NCI-H526 treated with DMSO at 0.1 percent for 48 hours (cell line): ENCODE results near the gene SUPT4H1.

Experiments used
- DNase-seq: peaks from one replicate; lab custom pipeline; 2025; lab: John Stamatoyannopoulos, UW

The SUPT4H1 gene

DNA sequence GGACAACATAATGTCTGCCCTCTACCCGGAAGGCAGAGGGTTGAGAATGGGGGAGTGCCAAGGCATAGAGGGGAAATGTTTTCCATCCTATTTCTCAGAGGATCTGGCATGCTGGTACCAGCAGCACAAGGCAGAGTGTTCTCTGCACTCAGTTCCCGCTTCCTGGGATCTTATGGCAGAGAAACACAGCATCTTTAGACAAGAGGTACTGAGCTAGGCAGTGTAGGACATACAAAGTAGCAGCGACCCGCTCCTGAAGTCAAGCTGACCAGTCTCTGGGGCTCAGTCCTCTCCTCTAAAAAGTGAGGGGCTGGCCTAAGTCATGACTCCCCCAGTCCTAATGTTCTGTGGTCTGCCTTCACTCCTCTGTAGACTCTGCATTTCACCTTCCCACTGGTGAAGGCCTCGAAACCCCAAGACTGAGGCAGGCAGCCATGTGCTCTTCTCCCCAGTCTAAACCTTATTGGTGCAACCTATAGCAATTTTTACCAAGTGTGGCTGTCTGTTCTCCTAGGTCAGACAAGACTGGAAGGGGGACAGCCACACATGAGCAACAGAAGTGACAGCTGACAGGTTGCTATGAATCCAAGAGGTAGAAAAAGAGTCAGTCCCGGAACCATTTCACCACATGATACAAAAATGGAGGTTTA lies 12.1 kb downstream of the SUPT4H1 start:
- DNase-seq = no peak

DNA sequence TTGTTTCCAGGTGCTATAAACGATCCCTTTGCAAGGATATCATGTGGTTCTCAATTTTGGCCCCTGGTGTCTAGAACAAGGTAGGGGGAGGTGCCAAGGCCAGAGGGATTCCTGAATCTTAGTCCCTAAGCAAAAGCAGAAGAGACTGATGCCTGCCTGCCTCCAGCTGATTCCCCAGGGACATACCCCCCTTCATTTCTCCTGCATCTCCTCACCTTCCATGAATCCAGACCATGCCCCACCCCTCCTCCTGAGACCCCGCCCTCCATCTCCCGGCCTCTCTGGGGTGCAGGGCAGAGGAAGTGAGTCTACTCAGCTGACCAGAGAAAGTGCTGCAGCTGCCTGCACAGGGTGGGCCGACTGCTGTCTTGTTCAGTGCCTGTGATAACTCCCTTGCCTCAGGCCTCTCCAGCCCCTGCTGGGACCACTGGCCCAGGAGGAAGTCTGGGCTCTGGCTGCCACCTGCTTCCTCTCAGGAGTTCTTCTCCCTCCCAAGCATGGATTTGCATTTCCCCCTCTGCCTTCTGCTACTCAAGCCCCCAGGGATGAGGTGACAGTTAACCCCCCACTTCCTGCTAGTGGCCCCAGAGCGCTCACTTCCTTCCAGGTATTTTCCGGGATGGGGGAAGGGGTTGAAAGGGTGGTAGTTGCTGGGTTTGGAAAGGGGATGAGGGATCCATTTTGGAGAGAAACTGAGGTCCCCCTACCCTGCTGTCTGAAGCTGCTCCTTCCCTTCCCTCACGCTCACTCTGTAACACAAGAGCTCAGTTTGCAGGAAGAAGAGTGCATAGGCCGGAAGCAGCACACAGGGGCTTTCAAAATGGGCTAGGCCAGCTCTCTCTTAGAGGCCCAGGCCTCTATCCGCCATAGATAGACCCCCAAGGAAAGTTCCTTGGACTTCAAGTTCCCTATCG lies 12.9 kb downstream of the SUPT4H1 start:
- DNase-seq = no peak

DNA sequence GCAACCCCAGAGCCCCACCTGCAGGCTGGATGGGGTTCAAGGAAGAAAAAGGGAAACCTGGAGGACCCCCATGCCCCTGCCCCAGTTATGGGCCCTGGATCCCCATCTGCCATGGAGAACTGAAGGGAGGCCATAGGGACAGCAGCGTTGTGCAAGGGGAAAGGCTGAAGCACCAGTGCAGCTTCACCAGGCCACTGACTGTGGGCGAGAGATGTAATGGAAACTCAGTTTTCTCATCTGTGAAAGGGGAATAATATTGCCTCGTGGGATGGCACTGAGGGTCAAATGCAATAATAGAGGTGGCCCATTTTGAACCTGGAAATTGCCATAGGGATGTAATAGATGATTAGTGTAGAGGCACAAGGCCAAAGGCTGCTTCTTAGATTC lies 13.6 kb downstream of the SUPT4H1 start:
- no peak for DNase-seq

DNA sequence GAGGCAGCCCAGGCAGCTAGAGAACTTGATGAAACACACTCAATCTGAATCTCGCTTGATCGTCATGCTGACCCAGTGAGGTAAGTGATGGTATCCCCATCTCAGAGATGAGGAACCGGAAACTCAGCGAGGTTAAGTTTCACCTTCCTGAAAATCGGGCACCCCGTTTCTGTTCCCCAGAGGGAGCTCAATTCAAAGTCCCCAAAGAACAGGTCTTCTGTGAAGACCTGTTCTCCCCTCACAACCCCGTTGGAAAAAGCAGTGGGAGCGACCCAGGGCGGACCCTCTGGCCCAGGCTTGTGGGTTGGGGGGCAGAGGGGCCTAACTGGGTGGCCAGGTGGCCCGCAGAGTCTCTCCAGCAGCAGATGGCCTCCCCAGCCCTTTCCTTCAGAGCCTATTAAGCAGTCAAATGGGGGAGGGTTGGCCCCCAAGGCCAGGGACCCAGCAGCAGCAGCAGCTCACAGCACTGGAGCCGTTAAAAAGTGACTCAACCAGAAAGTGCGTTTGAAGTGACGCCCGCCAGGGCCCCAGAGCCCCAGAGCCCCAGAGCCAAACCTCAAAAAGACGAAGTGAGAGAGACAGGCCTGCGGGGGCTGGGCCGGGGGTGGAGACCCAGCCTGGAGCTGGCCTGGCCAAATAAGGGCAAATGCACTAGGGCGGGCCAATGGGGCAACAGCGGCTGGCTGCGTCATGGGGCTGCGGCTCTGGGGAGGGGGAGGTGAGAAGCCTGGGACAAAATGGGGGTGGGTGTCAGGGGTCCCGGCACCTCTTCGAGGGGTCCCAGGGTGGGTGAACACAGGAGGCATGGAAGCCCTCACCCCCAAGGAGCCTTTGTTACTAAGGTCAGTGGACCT lies 14.2 kb downstream of the SUPT4H1 start:
- DNase-seq = no peak

DNA sequence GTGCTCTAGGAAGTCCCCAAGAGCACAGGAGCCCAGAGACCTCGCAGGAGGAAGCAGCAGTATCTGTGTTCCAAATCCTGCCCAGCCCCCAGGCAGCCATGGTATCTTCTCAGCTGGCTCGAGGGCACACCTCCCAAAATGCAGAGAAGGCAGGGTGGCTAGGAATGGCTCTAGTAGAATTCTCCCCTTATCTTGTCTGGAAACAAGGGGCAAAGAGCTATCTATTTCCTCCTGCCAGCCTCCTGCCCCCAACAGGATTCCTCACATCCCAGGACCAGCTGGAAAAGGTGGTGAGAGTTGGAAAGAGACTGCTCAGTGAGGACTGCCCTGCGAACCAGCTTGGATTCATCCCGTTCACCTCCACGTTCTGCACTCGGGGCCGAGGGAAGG lies 14.8 kb downstream of the SUPT4H1 start:
- no peak for DNase-seq

DNA sequence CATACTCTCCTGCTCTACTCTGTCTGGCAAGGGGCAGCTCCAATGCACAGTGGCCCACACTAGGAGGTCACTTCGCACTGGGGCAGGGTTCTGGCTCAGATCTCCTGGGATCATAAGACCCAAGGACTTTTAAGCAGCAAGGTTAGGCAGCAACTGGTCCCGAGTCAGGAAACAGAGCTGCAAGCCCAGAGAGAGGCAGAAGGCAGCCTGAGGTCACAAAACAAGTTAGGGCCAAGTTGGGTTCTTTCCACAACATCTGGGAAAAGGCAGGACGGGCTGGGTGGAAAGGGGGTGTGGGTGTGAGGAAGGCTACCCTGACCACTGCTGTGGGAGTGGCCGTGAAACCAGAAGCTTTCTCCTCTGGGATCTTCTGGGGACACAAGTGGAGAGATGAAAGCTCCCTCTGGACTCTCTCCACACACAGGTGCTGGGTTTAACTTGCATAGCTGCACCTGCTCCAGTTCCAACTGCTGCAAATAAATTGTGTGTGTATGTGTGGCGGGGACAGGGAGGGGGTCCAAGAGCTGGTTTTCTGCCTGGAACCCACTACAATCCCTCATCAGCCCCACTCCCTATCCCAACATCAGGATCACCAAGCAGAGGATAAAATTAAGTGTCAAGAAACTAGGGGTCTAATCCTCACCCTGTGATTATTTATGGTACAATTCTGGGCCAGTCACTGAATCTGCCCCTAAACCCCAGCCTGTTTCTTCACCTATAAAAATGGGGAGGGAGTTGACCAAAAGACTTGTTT lies 15.4 kb downstream of the SUPT4H1 start:
- no peak for DNase-seq

DNA sequence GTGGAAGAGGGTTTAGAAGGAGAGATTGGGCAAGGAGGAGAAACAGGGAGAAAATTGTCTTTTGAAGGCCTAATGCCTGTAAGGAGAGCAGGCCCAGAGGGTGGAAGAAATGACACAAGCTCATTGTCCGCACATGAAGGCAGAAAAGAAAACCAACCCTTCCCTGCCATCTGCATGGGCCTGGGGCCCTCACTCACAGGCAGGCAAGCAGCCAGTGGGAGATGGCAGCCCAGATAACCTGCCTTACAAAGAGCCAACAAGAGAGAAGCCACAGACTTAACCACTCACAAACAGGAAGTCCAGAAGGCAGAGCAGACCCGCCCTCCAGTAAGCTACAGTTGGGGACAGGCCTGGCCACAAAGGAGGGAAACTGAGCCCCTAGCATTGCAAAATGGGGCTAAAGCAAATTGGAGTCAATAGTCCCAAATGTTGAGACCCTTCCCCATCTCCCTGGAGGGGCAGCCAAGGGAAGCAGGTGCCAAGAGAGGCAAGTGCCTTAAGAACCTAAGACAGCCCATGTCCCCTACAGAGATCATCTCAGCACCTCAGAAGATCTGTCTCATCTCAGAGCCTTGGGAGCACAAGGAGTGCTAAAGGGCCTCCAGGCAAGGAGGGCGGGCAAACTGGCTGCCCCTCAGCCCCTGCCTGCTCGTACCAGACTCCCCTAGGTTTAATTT lies 16.1 kb downstream of the SUPT4H1 start:
- no peak for DNase-seq

DNA sequence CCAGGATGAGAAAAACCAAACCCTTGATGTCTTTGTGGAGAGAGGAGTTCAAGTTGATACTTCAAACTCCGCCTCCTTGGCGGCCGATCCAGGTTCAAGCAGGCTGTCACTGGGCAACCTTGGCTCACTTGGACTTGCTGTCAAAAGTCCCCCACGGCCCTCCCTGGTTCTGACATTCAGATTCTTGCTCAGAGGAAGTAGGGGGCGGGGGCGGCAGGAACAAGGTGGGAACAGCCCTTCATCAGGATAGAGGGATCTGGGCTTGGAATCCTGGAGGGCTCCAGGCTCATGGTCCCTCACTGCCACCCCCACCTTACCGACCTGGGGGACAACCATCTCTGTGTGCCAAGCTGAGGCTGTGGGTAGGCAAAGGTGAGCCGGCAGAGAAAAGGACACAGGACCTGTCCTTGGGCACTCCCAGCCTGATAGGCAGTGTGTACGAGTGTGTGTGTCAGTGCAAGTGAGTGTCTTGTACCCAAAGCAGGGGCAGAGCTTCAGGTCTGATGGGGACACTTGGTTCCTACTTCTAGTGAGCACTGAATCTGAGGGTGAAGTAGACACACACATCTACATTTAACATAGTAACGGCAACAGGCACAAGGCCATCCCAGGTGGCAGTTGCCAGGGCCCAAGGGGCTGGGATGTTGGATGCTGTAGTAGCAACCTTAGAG lies 16.8 kb downstream of the SUPT4H1 start:
- DNase-seq = no peak

DNA sequence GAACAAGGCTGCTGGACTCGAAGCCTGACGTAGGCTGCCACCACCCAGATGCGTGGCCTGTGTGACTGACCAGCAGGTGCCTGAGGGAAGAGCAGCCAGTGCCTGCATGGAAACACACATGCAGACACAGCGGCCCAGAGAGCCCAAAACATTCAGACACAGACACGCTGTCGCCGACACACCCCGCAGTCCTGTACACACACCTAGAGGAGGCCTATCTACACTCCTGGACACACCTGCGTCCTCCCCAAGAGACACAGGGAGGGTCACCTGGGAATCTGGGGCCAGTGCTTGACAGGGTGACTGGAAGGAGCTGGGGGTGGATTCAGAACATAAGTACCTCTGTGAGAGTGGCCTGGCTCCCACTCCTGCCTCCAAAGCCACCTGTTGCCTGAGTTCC lies 17.3 kb downstream of the SUPT4H1 start:
- no peak for DNase-seq

DNA sequence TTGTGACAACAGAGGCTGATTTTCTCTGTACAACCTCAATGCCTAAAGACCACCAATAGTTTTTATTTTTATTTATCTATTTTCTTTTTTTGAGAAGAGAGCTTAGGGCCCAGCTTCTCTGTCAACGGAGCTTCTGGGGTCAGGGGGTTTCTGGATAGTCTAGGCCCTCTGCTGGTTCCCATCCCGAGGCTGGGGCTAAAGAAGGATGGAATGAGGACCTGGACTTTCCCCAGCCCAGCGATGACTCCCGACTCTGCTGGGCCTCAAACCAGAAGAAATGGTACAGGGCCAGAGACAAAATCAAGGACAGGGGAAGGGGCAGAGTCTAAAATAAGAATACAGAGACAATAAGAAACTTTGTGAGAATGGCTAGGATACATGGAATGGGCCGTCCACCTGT lies 17.7 kb downstream of the SUPT4H1 start:
- DNase-seq = no peak

DNA sequence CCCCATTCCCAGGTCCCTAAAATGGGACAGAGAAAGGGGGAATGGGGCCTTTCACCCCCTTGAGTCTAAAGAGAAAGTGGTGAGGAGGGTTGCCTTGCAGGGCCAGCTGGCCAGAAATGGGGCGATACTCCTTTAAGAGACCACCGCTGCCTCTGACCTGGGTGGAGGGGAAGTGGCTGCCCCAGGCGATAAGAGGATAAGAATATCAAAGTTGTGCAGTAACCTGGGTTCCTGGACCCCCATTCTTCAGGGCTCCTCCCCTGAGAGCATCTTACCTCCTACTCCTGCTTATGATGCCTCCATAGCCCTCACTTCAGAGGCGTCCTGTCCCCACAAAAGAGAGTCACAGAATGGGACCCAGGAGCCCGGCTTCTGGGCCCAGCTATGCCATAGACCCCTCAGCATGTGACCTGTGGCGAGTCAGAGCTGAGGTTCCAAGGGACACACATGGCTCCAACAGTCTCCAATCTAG lies 18.2 kb downstream of the SUPT4H1 start:
- no peak for DNase-seq

DNA sequence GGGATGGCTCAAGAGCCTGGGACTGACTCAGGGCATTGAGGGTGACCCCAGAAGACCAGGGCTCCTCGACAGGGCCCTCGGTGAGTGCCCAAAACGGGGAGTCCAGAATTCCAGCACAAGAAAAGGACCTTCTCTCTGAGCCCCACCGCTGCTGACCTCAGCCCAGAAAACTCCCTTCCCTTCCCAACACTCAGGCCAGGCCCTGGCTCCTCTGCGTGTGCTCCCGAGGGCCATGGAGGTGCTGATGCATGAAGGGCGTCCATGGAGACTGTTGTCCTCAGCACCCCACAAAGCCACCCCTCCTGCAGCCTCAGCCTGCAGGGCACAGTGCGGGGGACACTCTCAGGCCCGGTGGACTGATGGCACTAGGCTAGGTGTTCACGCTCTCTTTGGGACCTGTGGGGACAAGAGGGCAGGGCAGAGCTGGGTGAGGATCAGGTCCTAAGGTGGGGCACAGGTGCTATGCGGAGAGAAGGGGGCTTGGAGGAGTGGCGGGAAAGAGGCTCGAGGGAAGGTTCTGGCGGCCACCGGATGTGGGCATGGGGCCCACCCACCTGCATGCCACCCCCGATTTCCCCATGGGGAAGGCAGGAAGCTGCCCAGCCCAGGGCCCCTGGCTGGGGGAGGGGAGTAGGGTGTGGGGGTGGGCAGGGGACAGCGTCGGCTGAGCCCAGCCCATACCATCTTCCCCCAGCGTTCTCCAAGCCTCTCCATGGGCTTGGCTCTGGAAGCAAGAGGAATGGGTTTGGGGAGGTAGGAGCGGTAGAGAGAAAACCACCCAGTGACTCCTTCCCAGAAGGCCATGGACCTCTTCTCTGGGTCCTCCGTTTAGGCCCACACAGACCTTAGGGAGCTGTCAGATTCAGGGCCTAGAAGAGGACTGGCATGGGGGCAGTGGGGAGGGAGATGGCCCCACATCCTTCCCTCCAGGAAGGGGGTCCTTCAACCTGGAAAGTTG lies 18.9 kb downstream of the SUPT4H1 start:
- no peak for DNase-seq

DNA sequence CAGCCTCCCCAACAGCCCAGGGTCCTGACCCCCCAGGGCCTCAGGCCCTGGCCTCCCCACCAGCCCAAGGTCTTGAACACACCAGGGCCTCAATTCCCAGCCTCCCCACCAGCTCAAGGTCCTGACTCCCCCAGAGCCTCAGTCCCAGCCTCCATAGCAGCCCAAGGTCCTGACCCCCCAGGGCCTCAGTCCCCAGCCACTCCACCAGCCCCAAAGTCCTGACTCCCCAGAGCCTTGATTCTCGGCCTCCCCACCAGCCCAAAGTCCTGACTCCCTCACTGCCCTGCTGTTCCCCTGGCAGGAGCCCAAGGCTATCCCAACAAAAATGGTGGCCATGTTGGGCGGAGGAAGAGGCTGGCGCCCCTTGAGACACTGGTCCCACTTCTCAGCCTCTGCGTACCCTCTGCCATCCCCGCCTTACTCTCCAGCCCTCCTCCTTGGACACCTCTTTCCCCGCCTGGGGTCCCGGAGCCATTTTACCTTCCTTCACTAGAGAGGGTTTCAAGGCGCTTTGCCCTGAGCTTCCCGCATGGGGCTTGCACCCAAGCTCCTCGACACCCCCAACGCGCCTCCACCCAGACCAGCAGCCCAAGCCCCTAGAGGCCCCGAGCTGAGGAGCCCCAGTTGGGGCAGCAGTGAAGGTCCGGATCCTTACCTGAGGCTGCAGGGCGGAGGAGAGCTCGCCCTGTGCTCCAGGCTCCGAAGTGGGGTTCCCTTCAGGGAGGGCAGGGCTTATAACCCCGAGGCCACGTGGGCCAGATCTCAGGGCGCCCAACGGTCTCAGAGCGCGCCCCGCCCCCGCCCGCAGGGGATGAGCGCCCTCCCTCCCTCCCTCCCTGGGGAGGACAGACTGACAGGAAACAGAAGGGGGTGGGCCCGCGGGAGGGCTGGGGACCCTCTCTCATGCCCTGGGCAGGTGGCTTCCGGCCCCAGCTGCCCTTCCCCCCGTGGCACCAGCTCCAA lies 19.9 kb downstream of the SUPT4H1 start:
- DNase-seq = no peak

DNA sequence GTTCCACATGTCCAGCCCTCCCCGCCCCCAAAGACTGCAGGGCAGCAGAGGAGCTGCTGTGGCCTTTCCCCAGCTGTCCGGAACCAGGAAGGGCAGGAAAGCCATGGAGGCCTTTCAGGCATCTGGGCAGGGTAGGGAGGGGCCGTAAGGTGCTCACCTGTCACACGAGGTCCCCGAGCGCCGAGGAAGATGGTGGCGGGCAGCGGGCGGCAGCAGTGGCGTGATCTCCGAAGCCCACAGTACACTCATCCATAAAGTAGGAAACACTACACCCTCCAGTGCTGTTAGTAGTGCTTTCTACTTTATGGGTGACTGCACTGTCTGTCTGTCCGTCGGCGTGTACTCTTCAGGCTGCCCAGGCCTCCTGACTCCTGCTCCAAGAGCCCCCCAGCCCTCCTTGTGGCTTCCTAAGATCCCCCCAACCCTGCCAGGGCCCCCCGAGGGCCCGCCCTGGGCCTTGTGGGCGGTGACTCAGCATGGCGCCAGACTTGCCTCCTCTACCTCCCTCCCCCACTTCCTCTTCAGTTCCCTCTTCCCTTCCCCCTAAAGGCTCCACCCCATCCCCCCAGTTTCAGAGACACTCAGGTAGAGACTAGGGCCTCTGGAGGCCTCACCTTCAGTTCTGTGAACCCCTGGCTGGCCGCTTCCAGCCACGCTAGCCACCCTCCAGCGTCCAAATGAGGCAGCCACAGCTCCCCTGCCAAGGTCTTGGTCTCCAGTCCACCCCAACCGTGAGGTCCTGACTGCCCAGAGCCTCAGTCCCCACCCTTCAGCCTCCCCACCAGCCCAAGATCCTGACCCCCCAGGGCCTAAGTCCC lies 20.8 kb downstream of the SUPT4H1 start:
- no peak for DNase-seq

DNA sequence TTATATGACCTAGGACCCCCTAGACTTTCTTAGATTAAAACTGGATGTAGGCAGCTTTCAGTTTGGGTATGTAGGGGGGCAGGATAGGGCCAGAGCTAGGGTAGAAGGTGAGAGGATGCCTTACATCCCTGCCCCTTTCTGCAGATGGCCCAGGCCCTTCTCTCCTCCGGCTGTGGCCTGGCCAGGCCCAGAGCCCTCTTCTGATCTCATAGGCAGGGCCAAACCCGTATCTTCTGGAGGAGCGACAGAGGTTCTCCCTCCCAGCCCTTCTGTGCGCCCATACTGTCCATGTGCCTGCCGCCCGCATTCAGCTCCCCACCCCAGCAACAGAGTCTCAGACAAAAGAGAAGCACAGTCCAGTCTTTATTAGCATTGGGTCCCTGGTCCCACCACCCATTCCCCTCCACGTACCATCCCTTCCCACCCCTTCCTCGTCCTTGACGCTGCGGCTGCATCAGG lies 21.4 kb downstream of the SUPT4H1 start:
- DNase-seq = no peak

DNA sequence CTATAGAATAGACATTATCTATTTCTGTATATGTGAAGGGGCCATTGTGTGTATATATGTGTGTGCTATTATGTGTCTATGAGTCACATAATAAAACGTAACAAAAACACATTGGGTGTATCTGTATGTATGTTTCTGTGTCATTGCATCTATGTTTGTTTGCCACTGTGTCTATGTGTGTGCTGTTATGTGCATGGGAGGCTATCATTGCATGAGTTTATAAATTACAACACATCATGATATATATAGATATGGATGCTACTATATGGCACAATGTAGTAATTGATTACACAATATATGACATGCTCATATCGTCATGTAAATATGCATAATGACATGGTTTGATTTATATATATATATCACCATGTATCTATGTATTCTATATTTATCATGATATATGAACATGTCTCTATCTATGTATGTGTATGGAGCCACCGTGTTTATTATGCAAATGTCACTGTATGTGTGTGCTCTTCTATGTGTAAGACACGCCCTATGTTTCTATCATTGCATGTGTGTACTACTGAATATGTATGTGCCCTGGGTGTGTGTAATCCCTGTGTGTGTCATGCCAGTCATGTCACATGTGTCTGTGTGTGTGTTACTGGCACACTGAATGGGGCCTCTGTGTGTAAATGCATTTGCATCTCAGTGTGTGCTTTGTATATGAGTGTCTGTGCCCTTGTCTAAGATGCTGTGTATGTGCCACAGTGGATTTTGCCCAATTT lies 22.0 kb downstream of the SUPT4H1 start:
- peak; percentile 46 for DNase-seq
